Measurements from ENCODE around the gene APAF1.
"Not testable (repeated sequence)": the region's sequence is repeated elsewhere in the genome, so short reads cannot be mapped to it uniquely, and the experiment has no call there.

Gene APAF1, protein sequence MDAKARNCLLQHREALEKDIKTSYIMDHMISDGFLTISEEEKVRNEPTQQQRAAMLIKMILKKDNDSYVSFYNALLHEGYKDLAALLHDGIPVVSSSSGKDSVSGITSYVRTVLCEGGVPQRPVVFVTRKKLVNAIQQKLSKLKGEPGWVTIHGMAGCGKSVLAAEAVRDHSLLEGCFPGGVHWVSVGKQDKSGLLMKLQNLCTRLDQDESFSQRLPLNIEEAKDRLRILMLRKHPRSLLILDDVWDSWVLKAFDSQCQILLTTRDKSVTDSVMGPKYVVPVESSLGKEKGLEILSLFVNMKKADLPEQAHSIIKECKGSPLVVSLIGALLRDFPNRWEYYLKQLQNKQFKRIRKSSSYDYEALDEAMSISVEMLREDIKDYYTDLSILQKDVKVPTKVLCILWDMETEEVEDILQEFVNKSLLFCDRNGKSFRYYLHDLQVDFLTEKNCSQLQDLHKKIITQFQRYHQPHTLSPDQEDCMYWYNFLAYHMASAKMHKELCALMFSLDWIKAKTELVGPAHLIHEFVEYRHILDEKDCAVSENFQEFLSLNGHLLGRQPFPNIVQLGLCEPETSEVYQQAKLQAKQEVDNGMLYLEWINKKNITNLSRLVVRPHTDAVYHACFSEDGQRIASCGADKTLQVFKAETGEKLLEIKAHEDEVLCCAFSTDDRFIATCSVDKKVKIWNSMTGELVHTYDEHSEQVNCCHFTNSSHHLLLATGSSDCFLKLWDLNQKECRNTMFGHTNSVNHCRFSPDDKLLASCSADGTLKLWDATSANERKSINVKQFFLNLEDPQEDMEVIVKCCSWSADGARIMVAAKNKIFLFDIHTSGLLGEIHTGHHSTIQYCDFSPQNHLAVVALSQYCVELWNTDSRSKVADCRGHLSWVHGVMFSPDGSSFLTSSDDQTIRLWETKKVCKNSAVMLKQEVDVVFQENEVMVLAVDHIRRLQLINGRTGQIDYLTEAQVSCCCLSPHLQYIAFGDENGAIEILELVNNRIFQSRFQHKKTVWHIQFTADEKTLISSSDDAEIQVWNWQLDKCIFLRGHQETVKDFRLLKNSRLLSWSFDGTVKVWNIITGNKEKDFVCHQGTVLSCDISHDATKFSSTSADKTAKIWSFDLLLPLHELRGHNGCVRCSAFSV (N-terminal part only)

DNA sequence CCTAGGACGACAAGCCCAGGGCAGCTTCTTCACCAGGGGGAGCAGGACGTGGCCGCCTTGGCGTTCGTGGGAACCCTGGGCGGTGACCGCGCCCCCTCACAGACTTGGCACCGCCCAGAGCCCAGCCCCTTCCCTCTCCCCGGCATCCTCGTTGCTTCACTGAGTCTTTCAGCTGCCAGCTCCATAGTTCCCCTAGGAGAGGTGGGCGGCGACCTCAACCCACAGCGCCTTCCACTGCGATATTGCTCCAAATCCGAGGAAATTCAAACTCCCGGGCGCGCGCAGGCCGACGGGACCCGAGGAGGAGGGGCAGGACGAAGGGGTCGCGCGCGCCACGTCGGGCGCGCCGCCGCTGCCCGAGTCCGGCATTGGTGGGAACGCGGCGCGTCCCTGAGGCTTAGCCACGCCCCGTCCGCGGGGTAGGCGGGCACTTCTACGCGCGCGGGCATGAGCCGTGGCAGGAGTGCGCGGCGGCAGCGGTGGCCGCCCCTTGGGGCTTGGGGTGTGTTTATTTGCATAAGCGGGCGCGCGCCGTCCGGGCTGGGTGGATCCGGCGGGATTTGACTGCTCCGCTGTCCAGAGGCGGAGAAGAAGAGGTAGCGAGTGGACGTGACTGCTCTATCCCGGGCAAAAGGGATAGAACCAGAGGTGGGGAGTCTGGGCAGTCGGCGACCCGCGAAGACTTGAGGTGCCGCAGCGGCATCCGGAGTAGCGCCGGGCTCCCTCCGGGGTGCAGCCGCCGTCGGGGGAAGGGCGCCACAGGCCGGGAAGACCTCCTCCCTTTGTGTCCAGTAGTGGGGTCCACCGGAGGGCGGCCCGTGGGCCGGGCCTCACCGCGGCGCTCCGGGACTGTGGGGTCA is at the start of gene APAF1, which contains the start of gene IKBIP:
APAF1 (plus strand) TSS at position 579 of the 860 bp plus-strand sequence. CDS start 3,070 bp downstream, outside the sequence.
IKBIP (minus strand) TSS at position 77 of the 860 bp plus-strand sequence. CDS start 87 bp downstream, outside the sequence.
- peak; percentile 98 to 100 (median 99) for DNase-seq

DNA sequence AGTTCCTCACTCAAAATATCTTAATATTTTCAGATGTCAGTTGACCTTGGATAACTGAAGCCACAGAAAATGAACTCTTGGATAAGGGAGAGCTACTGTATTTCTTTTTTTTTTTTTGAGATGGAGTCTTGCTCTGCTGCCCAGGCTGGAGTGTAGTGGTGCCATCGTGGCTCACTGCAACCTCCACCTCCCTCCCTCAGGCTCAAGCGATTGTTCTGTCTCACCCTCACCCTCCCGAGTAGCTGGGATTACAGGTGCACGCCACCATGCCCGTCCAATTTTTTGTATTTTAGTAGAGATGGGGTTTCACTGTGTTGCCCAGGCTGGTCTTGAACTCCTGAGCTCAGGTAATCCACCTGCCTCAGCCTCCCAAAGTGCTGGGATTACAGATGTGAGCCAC is 47.8 kb upstream of the APAF1 start:
- DNase-seq = not testable (repeated sequence)

DNA sequence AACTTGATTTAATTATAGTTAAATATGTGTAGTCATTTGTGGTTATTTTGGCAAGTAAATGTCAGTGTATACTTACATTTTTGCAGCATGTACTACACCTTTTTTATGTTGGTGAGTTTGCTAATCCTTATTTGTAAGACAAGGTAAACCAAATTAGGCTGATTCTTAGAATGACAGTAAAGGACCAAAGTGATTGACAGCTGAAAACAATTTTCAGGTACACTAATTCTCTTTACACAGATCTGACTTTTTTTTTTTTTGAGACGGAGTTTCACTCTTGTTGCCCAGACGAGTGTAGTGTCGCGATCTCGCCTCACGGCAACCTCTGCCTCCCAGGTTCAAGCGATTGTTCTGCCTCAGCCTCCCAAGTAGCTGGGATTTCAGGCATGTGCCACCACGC is 43.2 kb upstream of the APAF1 start:
- DNase-seq = no peak

DNA sequence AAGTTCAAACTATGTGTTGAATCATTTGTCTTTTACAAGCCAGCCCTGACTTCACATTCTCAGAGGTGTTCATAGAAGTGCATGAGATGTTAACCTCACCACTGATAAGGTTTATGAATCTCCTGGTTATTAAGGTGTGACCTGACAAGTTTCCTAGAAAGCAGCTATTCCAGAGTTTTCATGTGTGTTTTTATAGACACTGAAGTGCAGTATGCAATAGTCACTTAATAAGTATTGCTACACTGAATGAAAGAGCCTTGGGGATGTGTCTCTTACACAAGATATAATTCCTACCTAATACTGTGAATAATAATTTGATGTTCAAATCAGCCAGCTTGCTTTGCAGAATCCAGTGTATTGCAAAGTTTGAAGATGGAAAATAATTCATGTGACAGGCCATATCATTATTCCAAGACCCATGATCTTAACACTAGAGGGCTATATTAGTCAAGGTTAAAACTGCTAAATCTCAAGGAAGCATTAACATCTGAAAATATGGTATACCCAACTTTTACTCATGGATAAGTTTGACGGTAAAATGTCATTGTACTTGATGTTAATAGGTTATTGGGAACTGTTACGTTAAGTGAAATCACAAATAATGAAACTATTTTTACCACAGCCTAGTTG is 38.6 kb upstream of the APAF1 start:
- DNase-seq = peak; percentile 11 to 61 (median 53)

DNA sequence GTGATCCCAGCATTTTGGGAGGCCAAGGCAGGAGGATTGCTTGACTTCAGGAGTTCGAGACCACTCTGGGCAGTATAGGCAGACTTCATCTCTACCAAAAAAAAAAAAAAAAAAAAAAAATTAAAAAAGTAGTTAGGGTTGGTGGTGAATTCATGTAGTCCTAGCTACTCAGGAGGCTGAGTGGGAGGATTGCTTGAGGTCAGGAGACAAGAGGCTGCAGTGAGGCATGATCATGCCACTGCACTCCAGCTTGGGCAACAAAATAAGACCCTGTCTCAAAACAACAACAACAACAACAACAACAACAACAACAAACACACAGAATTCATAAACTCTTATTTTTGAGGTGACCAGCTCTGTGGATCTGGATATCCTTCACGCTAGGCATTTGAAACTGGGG is 34.5 kb upstream of the APAF1 start:
- DNase-seq = peak in 2 of 3 donors; percentile 36 to 43

DNA sequence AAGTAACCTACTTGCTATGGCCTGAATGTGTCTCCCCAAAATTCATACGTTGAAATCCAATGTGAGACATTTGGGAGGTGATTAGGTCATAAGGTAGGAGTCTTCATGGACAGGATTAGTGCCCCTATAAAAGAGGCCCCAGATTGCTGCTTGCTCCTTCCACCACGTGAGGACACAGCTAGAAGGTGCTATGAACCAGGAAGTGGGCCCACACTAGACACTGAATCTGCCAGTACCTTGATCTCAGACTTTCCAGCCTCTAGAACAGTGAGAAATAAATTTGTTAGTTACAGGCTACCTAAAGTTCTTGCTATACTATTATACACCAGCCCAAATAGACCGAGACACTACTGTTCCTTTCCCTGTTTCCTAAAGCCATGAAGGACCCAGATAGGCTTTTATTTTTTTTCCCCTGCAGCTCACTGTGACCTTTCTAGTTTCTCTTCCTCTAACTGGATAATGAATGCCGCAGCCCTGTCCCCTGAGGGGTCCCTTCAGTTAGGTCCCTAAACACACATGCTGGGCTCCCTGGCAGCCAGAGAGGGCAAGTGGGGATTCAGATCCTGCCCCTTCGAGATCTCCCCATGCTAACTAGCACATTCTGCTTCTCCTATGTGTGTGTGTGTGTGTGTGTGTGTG is 32.3 kb upstream of the APAF1 start:
- DNase-seq = peak; percentile 43 to 49 (median 46)

DNA sequence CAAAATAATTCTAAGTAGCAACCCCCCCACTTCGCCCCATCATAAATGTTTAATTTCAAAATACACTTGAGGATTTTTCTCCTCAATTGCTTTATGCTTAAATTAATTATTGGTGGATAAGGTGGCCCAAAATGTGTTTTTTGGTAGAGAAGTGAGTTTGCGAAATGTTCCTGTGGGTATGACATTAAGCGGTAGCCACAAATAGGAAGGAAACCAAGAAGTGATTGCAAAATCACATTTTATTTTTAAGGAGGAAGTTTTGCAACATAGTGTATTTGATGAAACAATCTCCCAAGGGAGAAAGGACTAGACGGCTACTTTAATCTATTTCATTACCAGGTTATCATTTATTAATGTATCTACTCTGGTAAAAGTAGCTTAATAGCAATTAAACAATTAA is 26.1 kb upstream of the APAF1 start:
- DNase-seq = peak; percentile 60 to 93 (median 92)

DNA sequence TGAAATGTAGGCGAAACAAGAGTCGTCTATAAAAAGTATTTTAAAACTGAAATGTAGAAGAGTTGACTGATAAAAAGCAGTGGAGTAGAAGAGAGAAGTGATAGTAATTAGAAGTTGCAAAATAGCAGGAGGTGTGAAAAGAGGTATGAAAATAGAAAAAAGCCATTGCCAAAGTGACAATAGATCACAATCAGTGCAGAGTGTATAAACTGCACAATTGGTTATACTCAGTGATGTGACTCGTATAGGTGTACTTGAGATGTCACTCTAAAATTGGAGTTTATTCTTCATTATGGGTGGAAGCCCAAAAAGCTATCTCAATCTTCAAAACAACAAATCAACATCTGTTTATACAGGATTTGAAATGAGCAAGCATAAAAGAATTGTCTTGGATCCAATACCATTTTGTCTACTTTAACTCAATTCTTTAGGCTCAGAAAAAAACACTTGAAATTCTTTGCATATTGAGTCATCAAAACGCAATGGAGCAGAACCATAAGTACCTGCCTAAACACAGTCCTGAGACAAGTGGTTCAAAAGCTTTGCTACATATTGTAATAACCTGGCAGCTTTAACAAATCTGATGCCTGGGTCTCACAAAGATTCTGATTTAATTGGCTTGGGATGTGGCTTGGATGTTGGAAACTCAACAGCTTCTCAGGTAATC is 9.3 kb upstream of the APAF1 start:
- no peak for DNase-seq

DNA sequence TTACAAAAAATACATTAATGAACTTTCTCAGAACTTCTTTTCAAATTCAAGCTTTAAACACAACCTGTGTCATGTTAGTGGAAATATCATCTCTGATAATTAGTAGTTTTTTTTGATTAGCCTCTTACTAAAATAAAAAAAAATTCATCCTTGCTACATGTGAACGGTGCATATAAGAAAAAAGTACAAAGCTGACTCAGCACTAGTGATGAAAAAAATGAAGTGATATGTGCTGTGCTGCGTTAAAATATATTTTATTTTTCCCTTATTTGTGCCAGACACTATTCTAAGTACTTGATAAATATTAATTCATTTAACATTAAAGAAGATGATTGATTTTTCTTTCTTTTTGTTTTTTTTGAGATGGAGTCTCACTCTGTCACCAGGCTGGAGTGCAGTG is 8.0 kb upstream of the APAF1 start:
- no peak for DNase-seq

DNA sequence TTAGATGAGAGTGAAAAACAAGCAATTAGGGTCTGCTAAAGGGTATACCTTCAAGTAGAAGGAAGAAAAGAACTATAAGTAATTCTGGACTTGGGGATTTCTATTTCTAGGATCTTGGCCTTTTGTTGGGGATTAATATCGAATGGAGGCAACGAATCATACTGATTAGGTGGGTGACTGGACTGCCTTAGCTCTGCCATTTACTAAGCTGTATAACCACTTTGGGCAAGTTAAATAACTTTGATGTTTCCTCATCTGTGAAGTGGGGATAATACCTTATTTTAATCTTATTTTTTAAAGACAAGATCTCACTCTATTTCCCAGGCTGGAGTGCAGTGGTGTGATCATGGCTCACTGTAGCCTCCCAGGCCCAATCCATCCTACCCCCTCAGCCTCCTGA is 7.1 kb upstream of the APAF1 start:
- DNase-seq = peak in 1 of 3 donors; percentile 14

DNA sequence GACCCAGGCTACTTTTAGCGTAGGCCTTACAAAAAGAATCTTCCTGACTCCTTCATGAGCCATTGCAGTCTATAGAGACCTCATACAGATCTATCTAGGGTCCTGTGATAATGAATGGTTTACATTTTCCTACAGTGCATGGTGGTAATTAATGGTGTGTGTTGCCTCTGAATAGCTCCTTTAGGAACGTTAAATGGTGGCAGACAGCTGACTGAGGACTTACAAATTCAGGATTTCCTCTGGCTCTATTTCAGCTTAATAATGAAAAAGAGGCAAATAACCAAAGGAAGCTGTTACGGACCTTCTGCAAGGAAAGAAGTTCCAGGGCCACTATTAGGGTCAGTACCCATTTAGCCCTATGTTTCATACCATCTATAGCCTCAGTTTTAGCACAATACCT is 5.6 kb upstream of the APAF1 start:
- no peak for DNase-seq

DNA sequence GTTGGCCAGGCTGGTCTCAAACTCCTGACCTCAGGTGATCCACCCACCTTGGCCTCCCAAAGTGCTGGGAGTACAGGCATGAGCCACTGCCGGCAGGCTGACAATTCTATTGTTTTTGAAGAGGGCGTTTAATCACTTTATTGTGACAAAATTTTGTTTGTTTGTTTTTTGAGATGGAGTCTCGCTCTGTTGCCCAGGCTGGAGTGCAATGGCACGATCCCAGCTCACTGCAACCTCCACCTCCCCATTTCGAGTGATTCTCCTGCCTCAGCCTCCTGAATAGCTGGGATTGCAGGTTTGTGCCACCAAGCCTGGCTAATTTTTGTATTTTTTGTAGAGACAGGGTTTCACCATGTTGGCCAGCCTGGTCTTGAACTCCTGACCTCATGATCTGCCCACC is 2.3 kb upstream of the APAF1 start:
- DNase-seq = not testable (repeated sequence)

DNA sequence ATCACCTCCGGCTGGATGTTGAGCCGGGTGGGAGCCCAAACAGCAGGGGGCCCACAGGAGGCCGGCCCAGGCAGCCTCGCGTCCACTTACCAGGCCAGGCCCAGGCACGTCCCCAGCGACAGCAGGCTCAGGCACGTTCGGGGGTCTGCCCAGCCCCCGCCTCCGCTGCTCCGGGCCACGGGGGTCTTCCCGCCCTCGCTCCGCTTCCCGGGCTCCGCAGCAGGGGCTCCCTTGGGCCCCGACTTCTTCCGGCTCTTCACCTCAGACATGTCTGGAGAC is 718 bp upstream of the APAF1 start:
- no peak for DNase-seq

DNA sequence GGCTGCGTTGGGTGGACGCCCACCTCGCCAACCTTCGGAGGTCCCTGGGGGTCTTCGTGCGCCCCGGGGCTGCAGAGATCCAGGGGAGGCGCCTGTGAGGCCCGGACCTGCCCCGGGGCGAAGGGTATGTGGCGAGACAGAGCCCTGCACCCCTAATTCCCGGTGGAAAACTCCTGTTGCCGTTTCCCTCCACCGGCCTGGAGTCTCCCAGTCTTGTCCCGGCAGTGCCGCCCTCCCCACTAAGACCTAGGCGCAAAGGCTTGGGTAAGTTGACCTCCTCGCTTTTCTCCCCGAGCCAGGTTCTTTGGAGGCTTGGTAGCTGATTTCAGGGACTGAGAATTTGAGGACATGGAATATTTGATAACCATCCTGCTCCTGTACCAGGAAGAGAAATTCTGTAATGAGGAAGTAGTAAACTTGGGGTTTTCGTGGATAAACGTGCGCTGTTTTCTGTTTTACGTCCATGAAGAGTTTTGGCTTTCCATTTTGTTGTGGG is 530 bp downstream of the APAF1 start:
- DNase-seq = peak; percentile 45 to 57 (median 56)

DNA sequence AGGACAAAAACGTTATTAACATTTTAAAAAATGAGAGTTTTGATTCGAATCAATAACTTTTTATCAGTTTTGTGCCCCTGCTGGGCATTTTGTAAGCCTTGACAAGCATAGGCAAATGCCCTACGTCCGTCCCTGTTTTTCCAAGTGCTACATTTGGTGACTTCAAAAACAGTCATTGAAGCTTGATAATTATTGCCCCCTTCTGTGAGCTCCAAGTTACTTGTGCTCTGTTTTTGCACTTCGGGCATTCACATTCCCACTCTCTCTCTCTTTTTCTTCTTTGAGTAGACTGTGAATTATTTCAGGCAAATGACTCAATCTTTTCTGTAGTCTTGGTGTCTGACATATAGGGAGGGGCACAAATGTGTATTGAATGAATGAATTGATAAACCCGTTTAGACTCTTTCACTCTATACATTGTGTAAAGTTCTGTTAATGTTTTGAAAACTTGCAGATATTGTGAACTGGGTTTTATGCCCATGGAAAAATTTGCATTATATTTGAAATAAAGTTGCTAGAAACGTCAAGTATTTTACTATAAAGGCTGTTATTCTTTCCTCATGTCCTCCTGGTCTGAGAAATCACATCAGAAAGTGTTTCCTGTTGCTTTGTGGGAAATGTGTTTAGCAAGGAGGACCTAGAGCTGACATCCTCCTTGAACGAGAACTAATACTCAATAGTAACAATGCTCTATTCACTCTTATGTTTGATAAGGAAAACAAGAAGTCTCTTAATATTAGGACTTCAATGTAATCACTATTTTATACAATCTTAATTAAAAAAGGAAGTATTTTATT is 1.4 kb downstream of the APAF1 start:
- peak; percentile 19 to 49 (median 31) for DNase-seq

DNA sequence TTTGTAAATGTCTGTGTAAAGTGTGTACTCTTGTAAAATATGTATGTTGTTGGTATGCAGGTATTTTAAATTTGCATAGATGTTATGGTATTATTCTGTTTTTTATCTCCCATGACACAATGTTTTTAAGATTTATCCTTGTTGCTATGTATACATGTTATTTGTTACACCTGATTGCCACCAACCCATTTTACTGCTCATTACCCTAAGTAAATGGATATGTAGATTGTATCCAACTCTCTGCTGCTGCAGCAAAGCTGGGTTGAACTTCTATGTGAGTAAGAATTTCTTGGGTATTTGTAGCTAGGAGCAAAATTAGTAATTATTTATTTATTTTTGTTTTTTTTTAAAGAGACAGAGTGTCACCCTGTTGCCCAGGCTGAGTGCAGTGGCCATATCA is 6.2 kb downstream of the APAF1 start:
- no peak for DNase-seq

DNA sequence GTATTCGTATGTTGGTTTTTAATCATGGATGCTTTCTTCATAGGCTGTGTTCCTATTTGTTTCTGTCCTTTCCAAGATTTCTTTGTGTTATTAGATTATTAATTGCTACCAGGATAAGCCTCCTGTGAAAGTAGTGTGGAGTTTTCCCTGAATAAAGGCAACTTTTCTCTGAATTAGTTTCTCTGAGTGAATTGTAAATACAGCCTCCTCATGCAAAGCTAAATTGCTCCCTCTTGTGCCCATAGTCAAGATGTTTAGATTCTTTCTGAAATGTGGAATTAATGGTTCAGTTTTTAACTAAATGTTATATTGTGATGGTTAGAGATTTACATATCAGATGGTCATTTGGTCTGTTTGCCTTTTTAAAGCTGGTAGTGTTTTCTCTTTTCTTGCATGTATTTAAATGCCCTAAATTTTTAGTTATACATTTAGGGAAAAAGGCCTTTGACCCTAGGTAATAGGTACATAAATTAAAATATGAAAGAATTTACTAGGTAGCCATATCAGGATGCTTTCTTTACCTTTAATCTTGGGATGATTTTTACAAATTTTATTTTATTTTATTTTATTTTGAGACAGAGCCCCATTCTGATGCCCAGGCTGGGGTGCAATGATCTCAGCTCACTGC is 8.9 kb downstream of the APAF1 start:
- peak; percentile 71 to 86 (median 82) for DNase-seq

DNA sequence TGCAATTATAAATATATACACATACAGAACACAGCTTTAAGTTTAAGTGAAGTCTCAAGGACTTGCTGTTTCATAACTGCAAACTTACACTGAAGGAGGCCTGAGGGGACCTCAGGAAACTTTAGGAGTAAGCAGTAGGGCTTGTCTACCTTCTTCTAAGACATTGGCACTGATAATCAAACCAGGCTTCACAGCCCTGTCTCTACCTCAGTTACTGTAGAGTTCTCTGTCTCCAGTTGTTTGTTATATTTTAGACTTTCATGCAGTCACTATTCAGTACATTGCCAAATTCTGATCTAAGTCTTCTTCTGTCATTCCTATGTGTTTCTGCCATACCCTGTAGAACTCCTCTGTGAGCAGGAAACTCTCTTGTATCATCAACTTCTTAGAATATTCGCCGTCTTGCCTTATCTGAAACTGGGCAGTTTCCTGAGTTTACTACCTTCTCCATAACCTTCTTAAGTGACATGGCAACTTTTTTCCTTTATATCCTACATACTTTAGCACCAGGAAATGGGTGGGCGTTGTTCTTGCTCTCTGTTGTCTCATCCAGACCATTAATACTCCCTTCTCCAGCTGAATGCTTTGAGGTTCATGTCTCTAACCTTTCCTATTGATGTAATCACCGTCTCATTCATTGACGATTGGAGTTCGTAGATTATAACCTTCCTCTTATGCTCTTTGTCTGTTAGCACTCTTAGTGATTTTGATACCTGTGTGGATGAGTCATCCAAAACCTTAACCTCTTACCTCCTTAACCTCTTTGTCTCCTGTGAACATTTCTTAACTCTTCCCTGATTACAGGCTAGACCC is 11.4 kb downstream of the APAF1 start:
- DNase-seq = peak in 1 of 3 donors; percentile 5

All from suppressor macrophage treated with lipopolysaccharide for 1 hour (primary cell).